GM19397 (cell line): ENCODE results near the gene CNPY2.
A peak's percentile ranks its signal among the peaks of the same experiment; 100 is the strongest.
"Not testable (repeated sequence)": the region's sequence is repeated elsewhere in the genome, so short reads cannot be mapped to it uniquely, and the experiment has no call there.

ENCODE experiments used
- ATAC-seq: cut with Tn5 transposase; IDR thresholded peaks from one replicate; pipeline ENCODE4 v1.9.1; 2021; ENCODE audit warnings: mild to moderate bottlenecking, moderate library complexity; ENCODE audit not compliant: unreplicated experiment

Gene CNPY2

GRCh38 chr12:56315622-56316473 is at the start of gene CNPY2:
TSS of gene CNPY2 (minus strand) at chr12:56315988. CDS start at chr12:56315217, 771 bp downstream.
- ATAC-seq: peak; percentile 87

- no peak for ATAC-seq
Measured at GRCh38 chr12:56362130-56363059, 46.6 kb upstream of the CNPY2 start, which contains the start of gene APOF. TSS of gene APOF (minus strand) at chr12:56362857. CDS start at chr12:56362745, 112 bp downstream.

- no peak for ATAC-seq
Measured at GRCh38 chr12:56361487-56362129, 45.8 kb upstream of the CNPY2 start.

GRCh38 chr12:56359851-56360767 is 44.3 kb upstream of the CNPY2 start, which contains the start of gene STAT2:
TSS of gene STAT2 (minus strand) at chr12:56360107. CDS start at chr12:56356571, 3,536 bp downstream.
- ATAC-seq: peak; percentile 96

- ATAC-seq: no peak
Measured at GRCh38 chr12:56358836-56359532, 43.2 kb upstream of the CNPY2 start.

- ATAC-seq: no peak
Measured at GRCh38 chr12:56351325-56351724, 35.5 kb upstream of the CNPY2 start.

- no peak for ATAC-seq
Measured at GRCh38 chr12:56350662-56351061, 34.9 kb upstream of the CNPY2 start.

GRCh38 chr12:56348776-56349175 is 33.0 kb upstream of the CNPY2 start:
- ATAC-seq: no peak

GRCh38 chr12:56347255-56347654 is 31.5 kb upstream of the CNPY2 start:
- ATAC-seq: not testable (repeated sequence)

GRCh38 chr12:56346675-56347074 is 30.9 kb upstream of the CNPY2 start:
- ATAC-seq: no peak

- ATAC-seq: not testable (repeated sequence)
Measured at GRCh38 chr12:56342290-56342689, 26.5 kb upstream of the CNPY2 start.

- no peak for ATAC-seq
Measured at GRCh38 chr12:56341616-56342015, 25.8 kb upstream of the CNPY2 start.

GRCh38 chr12:56339158-56339422 is 23.3 kb upstream of the CNPY2 start:
- no peak for ATAC-seq

- ATAC-seq: no peak
Measured at GRCh38 chr12:56338308-56339157, 22.7 kb upstream of the CNPY2 start, which contains the start of gene IL23A. TSS of gene IL23A (plus strand) at chr12:56338884. CDS start at chr12:56339045, 161 bp downstream.

GRCh38 chr12:56337753-56338251 is 22.0 kb upstream of the CNPY2 start:
- ATAC-seq: no peak

- no peak for ATAC-seq
Measured at GRCh38 chr12:56336361-56337167, 20.8 kb upstream of the CNPY2 start.

- ATAC-seq: not testable (repeated sequence)
Measured at GRCh38 chr12:56335527-56335926, 19.7 kb upstream of the CNPY2 start.

GRCh38 chr12:56334490-56334793 is 18.7 kb upstream of the CNPY2 start:
- no peak for ATAC-seq
